GM18951 (cell line): ENCODE data around the gene SQSTM1.
A peak's percentile ranks its signal among the peaks of the same experiment; 100 is the strongest.

ENCODE experiments used
- POLR2A ChIP-seq: IDR thresholded peaks from 4 replicates; pipeline ENCODE4 v1.6.1; 2011; ENCODE audit warnings: mild to moderate bottlenecking; ENCODE audit not compliant: insufficient read length, insufficient read depth; ENCODE audit errors: extremely low read depth
- in situ Hi-C: fragments of 300-500 bp; cut with MboI; formaldehyde crosslinking; loops from one replicate; pipeline ENCODE4 v1.12.0; 2022; ENCODE audit warnings: low sequenced_read_pairs, mixed read lengths, inconsistent platforms; ENCODE audit not compliant: unreplicated experiment

The SQSTM1 gene

GRCh38 chr5:179841621-179842020 lies 20.9 kb downstream of the SQSTM1 start:
- in situ Hi-C loops: no loop called here
- no peak for TF ChIP-seq POLR2A

DNA sequence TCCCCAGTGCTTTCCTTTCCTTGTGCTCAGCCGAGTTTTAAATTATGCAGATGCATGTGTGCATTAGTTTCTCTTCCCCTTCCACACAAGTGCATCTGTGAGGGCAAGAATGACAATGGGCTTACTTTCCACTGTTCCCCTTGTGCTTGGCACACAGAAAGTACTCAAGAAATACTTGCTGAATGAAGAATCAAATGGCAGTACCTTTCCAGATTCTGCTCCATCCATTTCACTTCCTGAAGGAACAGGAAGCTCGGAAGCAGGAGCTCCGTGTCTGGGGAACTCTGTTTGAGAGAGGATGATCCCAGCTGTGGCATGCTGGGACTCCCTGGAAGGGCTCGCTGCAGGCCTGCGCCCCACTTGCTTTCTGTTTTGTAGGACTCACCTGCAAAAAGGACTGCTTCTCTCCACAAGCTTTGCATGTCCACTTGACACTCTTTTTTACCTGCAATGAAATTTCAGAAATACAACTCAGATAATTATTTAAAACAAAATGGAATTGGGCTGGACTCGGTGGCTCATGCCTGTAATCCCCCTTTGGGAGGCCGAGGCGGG lies 32.4 kb downstream of the SQSTM1 start:
- in situ Hi-C loops: no loop called here
- TF ChIP-seq POLR2A: no peak

DNA sequence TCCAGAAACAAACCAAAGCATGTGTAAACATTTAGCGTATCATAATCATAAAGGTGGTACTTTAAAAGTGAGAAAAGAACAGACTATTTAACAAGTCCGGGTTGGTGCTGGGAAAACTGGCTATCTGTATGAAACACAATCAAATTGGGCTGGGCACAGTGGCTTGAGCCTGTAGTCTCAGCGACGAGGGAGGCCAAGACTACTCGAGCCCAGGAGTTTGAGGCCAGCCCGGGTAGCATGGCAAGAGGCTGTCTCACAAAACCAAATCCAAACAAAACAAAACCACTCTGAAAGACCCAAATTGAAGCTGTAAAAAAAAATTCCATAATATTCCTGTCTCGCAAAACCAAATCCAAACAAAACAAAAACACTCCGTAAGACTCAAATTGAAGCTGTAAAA lies 33.7 kb downstream of the SQSTM1 start:
- in situ Hi-C loops: no loop called here
- no peak for TF ChIP-seq POLR2A

DNA sequence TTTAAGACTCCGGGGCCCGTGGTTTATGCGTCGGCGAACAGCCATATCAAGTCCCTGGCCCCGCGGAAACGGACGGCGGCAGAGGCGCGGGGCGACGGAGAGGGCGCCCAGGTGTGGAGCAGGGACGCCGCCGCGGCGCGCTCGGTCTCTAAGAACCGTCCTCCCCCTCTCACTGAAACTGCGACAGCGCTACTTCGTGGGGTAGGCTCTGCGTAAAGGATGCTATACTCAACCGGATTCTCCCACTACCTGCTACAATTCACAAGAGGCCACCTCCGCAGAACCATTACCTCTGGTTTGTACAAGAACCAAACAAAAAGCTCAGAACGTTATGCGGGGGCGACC lies 37.5 kb downstream of the SQSTM1 start:
- in situ Hi-C loops: no loop called here
- no peak for TF ChIP-seq POLR2A

GRCh38 chr5:179858586-179859427 lies 38.1 kb downstream of the SQSTM1 start, which contains the start of gene MRNIP:
MRNIP (minus strand) TSS chr5:179858817; CDS start chr5:179858796, 21 bp downstream.
- in situ Hi-C loops: no loop called here
- peak; percentile 82 for TF ChIP-seq POLR2A

- TF ChIP-seq POLR2A: no peak
- in situ Hi-C loops: no loop called here
Observed at GRCh38 chr5:179860301-179860700, 39.6 kb downstream of the SQSTM1 start.

GRCh38 chr5:179862296-179862695 lies 41.6 kb downstream of the SQSTM1 start:
- TF ChIP-seq POLR2A: no peak
- in situ Hi-C loops: no loop called here

- in situ Hi-C loops: no loop called here
- no peak for TF ChIP-seq POLR2A
Observed at GRCh38 chr5:179862891-179863290, 42.2 kb downstream of the SQSTM1 start.

- no peak for TF ChIP-seq POLR2A
Observed at GRCh38 chr5:179863449-179864085, 42.9 kb downstream of the SQSTM1 start.

DNA sequence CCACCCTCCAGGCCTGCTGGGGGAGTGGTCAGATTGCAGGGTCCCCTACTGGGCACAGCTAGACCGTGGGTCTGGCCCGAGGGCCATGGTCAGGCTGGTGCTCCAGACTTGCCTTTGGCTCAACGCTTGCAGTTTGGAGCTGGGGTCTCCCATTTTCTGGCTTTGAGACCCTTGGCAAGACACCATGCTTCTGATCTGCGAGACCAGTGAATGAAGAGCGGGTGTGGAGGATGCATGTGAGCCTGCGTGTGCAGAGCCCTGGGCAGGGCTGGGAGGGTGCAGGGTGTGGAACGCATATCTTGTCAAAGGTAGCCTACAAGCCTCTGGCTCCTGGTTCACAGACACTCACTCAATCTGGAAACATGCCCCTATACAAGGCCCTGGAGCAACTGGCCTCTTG lies 44.0 kb downstream of the SQSTM1 start:
- in situ Hi-C loops: no loop called here
- no peak for TF ChIP-seq POLR2A

More at GRCh38 chr5:179863449-179864085, 42.9 kb downstream of the SQSTM1 start:
- in situ Hi-C loops: no loop called here

DNA sequence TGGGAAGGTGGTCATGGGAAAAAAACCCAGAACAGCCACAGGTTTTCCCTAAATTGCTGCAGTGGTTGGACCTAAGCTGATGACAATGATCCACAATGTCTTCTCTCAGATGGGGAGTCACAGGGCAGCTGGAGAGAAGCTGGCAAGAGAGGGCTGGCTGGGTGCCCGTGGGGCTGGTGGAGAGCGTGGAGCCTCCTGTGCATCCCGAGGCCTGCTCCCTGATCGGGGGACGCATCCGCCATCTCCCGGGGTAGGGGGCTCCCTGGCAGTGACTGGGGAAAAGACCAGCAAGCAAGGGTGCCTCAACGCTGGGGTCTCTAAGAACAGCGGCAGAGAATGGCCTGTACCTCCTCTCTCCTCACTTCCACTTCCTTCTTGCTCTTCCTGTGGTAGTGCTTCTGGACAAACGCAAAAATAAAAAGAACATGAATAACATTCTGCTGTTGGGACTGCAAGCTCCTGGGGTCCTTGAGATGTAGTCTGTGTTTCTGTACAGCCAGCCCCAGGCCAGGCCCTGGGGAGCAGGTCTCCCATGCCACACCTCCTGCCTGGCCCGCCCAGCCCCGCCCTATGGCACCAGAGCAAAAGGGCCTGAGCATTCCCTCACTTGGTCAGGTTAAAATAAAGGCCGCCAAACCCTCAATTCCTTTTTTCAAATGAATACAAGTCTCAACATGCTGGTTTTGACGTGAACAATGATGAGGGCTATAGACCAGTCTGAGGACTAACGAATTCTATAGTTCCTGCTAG lies 45.0 kb downstream of the SQSTM1 start:
- in situ Hi-C loops: no loop called here
- TF ChIP-seq POLR2A: no peak

DNA sequence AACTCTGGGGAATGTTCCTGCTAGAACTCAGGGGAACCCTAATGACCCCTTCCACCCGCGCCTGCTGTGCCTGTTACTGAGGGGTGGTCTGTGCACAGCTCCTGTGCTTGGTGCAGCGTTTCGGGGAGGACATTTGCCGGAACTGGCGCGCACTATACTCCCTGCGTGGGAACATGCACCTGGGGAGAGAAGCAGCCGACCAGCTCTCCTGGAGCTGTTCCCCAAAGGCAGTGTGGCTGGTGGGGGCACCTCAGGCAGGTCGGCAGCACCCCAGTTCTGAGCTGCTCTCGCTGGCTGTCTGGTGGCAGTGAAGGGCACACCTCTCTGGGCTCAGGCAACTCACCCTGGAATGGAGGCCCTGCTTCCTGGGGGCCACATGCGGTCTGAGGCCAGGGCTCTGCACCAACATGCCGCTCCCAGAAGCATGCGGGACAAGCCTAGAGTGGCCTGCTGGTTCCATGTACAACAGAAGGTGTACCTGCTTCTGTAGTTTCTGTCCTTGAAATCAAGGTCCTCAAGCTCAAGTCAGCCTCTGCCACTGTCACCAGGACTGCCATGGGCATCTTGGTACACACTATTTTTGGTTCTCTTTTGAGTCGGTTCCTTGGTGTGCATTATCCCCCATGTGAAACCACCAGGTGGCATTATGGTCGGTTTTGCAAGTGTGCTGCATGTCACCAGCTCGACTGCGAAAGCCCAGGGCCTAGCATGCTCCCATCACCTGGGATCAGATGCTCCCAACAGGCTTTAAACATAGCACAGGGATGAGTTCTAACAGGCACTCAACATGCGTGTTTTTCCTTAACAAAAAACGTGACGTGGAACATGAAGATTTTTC lies 45.8 kb downstream of the SQSTM1 start:
- in situ Hi-C loops: no loop called here

DNA sequence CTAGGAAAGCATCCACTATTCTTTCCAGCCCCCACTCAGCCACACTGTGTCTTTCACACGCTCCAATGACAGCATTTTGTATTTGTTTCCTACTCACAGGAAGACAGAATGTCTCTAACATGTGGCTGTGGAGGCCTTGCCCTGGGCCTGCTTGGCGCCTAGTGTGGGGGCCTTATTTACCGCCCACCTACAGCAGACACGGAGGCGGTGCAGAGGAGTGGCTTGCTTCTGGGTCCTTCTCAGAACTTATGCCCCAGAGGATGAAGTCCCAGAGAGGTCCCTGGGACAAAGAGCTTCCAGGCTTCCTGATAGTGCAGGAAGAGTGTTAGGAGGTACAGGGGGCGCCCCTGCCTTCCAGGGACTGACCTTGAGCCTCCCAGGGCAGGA lies 46.4 kb downstream of the SQSTM1 start:
- in situ Hi-C loops: no loop called here
- no peak for TF ChIP-seq POLR2A

More for the DNA sequence above, 45.8 kb downstream of the SQSTM1 start:
- TF ChIP-seq POLR2A: no peak

DNA sequence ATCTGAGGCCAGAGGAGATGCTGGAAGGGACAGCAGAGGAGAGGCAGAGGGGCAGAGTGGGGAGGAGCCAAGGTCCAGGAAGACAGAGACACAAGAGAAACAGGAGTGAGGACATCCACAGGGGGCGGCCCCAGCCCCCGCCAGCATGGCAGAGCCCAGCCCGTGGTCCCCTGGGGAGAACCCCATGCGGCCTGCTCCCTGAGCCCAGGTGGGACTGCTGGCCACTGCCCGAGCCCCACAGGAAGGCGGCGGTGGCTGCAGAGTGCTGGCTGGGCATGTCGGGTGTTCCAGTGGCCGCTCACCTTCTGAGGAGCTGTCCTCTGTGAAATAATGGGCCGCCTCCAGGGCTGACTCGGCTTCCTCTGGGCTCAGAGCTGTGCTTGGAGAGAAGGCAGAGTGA lies 46.8 kb downstream of the SQSTM1 start:
- in situ Hi-C loops: no loop called here
- TF ChIP-seq POLR2A: no peak
